Measurements from ENCODE around the gene ACP4. TPM values are rescaled to one million over a fixed set of nuclear protein-coding genes. Genes with fewer than 3 reads are reported as not detected.
"Not testable (repeated sequence)": the region's sequence is repeated elsewhere in the genome, so short reads cannot be mapped to it uniquely, and the experiment has no call there.

ACP4 gene
- polyA plus RNA-seq, 3 donors = 0.09 TPM; not detected in 2

DNA sequence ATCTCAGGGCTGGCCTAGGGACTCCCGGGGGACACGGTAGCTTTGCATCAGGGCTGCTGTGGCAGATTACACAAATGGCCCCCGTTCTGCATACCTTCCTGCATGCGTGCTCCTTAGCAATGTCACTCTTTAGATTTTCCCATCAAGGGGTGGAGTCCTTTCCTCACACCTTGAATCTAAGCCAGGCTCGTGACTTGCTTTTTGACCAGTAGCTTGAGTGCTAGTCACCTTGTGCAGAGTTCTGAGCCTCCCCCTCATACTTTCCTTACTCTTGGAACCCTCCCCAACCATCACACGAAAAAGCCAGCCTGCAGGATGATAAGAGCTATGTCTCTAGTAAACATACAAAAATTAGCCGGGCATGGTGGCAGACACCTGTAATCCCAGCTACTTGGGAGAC lies 16.8 kb upstream of the ACP4 start:
- not testable (repeated sequence) for DNase-seq

DNA sequence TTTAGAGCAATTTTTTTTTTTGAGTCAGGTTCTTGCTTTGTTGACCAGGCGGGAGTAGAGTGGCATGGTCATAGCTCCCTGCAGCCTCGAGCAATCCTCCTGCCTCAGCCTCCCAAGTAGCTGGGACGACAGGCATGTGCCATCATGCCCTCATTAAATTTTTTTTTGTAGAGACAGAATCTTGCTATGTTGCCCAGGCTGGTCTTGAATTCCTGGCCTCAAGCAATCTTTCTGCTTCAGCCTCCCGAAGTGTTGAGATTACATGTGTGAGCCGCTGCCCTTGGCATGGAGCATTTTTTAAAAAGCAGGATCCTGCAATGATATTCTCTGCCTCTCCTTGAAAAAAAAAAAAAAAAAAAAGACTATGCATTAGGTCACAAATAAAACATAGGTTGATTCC lies 14.1 kb upstream of the ACP4 start:
- no peak for DNase-seq

- no peak for DNase-seq
Observed at GRCh38 chr19:50777261-50777660, 13.0 kb upstream of the ACP4 start.

DNA sequence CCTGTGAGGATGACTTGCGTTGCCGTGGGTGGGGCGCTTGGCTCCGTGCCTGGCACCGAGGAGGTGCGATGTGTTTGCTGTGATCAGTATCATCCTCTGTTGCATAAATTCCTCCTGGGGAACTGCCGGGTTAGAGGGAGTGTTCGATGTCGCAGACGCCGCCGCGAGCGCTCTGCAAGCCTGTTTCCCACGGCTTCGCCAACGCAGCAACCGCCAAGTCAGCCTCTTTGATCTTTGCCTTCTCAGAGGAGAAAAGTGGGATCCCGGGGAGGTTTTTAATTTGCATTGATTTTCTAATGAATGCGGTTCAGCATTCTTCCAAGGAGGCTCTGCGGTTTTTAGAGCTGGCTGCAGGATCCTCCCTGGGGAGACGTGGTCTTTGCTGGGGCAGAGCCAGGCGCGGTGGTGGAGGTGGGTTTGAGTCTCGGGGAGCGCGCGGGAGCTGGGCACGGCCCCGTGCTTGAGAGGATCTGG lies 12.3 kb upstream of the ACP4 start:
- no peak for DNase-seq

DNA sequence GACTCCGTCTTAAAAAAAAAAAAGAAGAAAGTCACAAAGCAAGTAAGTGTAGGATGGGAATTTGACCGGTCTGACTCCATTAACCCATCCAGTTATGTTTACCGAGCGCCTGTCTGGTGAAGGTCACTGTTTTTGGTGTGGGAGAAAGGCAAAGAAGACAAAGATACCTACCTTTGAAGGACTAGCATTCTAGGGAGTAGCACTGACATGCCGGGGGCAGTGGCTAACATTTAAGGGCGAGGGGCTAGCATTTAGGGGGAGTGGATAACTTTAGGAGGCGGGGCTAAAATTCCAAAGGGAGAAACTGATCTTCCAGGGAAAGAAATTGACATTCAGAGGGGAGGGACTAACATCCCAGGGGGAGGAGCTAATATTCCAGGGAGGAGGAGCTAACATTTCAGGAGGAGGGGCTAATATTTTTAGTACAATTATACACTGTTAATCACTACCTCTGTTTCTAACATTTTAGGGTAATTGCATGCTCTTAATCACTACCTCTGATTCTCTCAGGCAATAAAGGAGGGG lies 11.2 kb upstream of the ACP4 start:
- DNase-seq = no peak

GRCh38 chr19:50779504-50780457 lies 10.4 kb upstream of the ACP4 start:
- no peak for DNase-seq

DNA sequence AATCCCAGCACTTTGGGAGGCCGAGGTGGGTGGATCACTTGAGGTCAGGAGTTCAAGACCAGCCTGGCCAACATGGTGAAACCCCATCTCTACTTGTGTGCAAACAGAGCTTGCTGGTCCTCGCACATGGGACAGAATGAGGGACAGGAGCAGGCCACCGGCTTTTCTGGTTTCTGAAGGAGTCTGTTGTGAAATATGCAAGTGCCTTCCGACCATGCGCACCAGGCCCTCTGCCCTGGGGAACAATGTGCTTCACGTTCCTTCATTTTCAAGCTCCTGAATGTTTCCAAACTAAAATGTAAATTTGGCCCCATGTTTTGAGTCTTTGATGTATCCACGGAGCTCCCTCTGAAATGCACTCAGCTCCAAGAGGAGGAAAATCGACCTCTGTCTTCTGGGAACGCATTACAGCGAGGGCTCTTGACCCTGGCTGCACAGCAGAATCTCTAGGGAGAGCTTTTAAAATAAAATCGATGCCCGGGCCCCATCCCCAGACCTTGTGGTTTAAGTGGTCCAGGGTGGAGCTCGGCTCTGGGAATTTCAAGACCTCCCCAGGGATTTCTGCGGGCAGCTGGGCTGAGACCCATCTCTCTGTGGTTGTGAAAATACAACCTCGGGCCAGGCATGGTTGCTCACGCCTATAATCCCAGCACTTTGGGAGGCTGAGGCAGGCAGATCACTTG lies 9.3 kb upstream of the ACP4 start:
- DNase-seq = no peak

DNA sequence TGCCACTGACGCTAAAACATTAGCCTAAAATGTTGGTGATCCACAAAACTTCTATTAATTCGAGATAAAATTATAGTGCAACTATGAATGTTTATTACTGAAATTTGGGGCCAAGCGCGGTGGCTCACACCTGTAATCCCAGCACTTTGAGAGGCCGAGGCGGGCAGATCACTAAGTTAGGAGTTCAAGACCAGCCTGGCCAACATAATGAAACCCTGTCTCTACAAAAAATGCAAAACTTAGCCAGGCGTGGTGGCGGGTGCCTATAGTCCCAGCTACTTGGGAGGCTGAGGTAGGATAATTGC lies 6.4 kb upstream of the ACP4 start:
- DNase-seq = not testable (repeated sequence)

DNA sequence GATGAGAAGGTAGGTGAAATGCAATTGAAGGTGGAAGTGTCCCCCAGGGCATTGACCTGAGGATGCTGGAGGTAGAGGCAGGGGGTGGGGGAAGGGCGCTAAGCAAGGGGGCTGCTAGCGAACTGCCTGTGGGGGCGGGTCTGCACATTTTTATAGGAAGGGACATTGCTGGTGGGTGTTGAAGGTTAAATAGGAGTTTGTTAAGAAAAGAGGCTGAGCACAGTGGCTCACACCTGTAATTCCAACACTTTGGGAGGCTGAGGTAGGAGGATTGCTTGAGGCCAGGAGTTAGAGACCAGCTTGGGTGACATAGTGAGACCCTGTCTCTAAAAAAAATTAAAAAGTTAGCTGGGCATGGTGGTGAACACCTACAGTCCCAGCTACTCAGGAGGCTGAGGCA lies 5.5 kb upstream of the ACP4 start:
- DNase-seq = no peak

DNA sequence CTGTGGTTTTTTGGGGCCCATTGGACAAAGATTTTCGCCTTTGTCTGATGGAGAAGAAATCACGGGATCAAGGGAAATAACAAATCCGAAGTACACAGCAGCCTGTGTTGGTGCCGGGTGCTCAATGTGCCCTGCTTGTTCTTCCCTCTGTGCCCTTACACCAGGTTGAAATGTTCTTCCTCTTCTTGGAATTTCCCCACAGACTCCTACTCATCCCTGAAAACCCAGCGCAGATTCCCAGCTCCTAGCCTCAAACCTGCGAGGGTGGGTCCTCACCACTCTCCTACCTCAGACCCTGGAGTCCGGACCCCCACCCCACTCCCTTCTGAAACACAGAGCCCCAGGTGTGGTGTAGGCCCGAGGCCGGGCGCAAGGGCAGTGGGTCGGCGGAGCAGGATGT lies 4.9 kb upstream of the ACP4 start:
- no peak for DNase-seq

- DNase-seq = no peak
Observed at GRCh38 chr19:50790922-50791467, 780 bp downstream of the ACP4 start.

DNA sequence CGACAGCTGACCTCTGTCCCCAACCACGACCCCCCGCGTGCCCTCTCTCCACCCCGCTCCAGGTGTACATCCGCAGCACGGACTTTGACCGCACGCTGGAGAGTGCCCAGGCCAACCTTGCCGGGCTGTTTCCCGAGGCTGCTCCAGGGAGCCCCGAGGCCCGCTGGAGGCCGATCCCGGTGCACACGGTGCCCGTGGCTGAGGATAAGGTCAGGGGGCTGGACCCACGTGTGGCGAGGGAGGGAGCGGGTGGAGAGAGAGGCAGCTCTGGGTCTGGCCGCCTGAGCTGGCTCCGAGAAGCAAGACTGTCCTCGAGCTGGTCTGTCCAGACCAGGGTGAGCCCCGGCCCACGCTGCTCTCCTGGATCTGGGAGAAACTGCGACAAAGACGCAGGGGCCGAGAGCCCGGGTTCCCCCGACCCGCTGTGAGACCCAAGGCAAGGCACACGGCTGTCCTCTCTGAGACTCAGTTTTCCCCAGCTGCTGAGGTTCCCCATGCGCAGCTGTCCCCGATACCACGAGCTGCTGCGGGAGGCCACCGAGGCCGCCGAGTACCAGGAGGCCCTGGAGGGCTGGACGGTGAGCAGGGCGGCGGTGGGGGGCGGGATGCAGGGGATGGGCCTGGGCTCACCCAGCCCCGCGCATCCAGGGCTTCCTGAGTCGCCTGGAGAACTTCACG lies 1.5 kb downstream of the ACP4 start:
- no peak for DNase-seq

DNA sequence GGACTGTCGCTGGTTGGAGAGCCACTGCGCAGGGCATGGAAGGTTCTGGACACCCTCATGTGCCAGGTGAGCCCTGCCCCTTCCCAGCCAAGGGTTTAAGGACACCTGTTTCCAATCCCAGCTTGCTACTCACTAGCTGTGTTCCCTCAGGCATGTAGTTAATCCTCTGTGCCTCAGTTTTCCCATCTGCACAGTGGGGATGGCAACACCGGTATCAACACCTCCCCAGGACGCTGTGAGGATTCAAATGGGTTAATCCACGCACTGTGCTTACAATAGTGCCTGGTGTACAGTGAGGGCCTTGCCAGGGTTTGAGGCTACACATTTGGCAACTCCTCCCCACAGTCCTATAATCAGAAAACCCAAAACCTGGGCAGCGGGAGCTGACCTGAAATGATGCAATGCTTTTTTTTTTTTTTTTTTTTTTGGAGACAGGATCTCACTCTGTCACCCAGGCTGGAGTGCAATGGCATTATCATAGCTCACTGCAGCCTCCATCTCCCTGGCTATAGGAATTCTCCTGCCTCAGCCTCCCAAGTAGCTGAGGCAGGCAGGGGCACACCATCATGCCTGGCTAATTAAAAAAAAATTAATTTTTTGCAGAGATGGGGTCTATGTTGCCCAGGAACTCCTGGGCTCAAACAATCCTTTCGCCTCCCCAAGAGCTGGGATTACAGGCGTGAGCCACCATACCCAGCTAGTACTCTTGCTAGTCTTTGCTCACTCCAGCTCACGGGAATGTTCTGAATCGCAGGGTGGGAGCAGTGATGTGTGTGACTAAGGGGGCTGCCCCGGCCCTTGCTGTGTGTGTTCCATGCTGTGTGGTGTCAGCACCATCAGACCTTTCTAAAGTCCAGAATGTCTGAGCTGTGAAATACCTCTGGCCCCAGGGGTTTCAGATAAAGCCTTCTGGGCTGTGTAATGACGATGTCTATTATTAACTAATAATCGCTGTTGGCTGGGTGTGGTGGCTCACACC lies 2.3 kb downstream of the ACP4 start:
- DNase-seq = no peak

DNA sequence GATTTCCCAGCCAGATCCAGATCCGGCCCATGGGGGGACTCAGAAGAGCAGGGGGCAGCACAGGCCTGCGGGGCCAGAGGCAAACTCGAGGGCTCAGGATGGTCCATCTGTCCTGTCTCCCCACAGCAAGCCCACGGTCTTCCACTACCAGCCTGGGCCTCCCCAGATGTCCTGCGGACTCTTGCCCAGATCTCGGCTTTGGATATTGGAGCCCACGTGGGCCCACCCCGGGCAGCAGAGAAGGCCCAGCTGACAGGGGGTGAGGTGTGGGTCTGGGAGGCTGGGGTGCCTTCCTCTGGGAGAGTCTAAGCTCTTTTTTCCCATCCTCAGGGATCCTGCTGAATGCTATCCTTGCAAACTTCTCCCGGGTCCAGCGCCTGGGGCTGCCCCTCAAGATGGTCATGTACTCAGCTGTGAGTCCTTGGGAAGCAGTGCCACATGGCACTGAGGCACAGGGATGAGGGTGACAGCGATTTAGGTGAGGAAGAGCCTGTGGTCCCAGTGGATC lies 3.4 kb downstream of the ACP4 start:
- no peak for DNase-seq

GRCh38 chr19:50794074-50794875 lies 4.1 kb downstream of the ACP4 start:
- no peak for DNase-seq

DNA sequence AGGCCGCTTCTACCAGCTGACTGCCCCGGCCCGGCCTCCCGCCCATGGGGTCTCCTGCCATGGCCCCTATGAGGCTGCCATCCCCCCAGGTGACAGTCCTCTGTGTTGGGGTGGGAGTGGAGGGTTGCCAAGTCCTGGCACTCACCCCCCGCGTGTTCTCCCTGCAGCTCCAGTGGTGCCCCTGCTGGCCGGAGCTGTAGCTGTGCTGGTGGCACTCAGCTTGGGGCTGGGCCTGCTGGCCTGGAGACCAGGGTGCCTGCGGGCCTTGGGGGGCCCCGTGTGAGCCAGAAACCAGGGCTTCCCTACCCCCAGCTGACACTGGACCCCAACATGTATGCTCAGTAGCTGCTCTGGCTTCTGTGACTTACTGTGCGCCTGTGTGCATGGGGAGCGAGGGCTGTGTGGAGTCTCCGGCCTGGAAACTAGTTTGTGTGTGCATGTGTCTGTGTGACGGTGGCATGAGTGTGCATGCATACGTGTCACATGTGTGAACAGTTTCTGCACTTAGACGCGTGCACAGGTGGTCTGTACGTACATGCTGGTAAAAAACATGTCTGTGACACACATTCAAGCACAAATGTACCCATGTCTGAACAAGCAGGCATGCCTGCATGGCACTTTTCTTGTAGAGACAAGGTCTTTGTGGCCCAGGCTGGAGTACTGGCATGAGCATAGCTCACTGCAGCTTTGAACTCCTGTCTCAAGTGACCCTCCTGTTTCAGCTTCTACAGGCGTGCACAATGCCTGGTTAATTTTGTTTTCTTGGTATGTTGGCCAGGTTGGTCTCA lies 4.9 kb downstream of the ACP4 start:
- DNase-seq = no peak

- DNase-seq = no peak
Observed at GRCh38 chr19:50795664-50796073, 5.5 kb downstream of the ACP4 start.

GRCh38 chr19:50796128-50796633 lies 6.0 kb downstream of the ACP4 start:
- no peak for DNase-seq

Data from renal pelvis (tissue), 4 donors.